Fibroblast of mammary gland (primary cell): ENCODE data around the gene ZNF577.

Source experiments
- DNase-seq: peaks from one replicate; pipeline ENCODE4 v3.0.0-alpha.2; 2010; ENCODE audit warnings: low read depth
- H3K4me3 ChIP-seq: 2 replicates; pipeline ENCODE4 v1.5.1; 2011; ENCODE audit warnings: low read depth, mild to moderate bottlenecking, low read length, moderate library complexity; ENCODE audit not compliant: control insufficient read depth
- TF ChIP-seq, protein P1 (sequence below): conservative IDR thresholded peaks from 2 replicates; pipeline ENCODE4 v1.5.1; 2011; ENCODE audit warnings: low read depth, low read length, inconsistent platforms; ENCODE audit not compliant: control insufficient read depth, insufficient read depth

The ZNF577 gene

GRCh38 chr19:51903192-51903591, 15.4 kb upstream of the ZNF577 start:
- H3K4me3 ChIP-seq: no peak overlapping the region
- TF ChIP-seq, protein P1, sequence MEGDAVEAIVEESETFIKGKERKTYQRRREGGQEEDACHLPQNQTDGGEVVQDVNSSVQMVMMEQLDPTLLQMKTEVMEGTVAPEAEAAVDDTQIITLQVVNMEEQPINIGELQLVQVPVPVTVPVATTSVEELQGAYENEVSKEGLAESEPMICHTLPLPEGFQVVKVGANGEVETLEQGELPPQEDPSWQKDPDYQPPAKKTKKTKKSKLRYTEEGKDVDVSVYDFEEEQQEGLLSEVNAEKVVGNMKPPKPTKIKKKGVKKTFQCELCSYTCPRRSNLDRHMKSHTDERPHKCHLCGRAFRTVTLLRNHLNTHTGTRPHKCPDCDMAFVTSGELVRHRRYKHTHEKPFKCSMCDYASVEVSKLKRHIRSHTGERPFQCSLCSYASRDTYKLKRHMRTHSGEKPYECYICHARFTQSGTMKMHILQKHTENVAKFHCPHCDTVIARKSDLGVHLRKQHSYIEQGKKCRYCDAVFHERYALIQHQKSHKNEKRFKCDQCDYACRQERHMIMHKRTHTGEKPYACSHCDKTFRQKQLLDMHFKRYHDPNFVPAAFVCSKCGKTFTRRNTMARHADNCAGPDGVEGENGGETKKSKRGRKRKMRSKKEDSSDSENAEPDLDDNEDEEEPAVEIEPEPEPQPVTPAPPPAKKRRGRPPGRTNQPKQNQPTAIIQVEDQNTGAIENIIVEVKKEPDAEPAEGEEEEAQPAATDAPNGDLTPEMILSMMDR: no peak
- DNase-seq: no peak

GRCh38 chr19:51901860-51902259, 14.1 kb upstream of the ZNF577 start:
- no peak for DNase-seq
- no peak overlapping the region for H3K4me3 ChIP-seq
- TF ChIP-seq, protein P1: no peak

GRCh38 chr19:51891193-51891747, 3.5 kb upstream of the ZNF577 start:
- no peak overlapping the region for H3K4me3 ChIP-seq
- peak; percentile 11 for DNase-seq

GRCh38 chr19:51889934-51890333, 2.2 kb upstream of the ZNF577 start:
- no peak for DNase-seq
- H3K4me3 ChIP-seq: no peak overlapping the region
- TF ChIP-seq, protein P1: no peak

More at GRCh38 chr19:51891193-51891747, 3.5 kb upstream of the ZNF577 start:
- TF ChIP-seq, protein P1: no peak

GRCh38 chr19:51884713-51885112, 3.0 kb downstream of the ZNF577 start:
- no peak for DNase-seq
- TF ChIP-seq, protein P1: no peak
- no peak overlapping the region for H3K4me3 ChIP-seq

DNA sequence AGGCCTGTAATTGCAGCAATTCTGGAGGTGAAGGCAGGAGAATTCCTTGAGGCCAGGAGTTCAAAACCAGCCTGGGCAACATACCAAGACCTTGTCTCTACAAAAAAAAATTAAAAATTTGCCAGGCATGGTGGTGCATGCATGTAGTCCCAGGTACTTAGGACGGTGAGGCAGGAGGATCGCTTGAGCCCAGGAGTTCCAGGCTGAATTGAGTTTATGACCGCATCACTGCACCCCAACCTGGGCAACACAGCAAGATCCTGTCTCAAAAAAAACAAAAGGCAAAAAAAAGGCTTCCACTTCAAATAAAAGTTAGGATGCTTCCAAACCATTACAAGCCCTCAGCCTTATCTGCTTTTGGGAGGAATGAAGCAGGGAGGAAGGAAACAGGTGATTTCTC, 5.2 kb downstream of the ZNF577 start:
- DNase-seq: no peak
- H3K4me3 ChIP-seq: no peak overlapping the region
- TF ChIP-seq, protein P1: no peak

- TF ChIP-seq, protein P1: no peak
- H3K4me3 ChIP-seq: no peak overlapping the region
Observed at GRCh38 chr19:51873097-51873496, 14.7 kb downstream of the ZNF577 start.

More at GRCh38 chr19:51873097-51873496, 14.7 kb downstream of the ZNF577 start:
- DNase-seq: no peak
